8988T (cell line): Measurements from ENCODE around the gene SPDYE8.
"Not testable (repeated sequence)": the region's sequence is repeated elsewhere in the genome, so short reads cannot be mapped to it uniquely, and the experiment has no call there.

Source experiments
- DNase-seq: peaks from one replicate; pipeline ENCODE4 v3.0.0; 2011

SPDYE8 gene, protein sequence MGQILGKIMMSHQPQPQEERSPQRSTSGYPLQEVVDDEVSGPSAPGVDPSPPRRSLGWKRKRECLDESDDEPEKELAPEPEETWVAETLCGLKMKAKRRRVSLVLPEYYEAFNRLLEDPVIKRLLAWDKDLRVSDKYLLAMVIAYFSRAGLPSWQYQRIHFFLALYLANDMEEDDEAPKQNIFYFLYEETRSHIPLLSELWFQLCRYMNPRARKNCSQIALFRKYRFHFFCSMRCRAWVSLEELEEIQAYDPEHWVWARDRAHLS

DNA sequence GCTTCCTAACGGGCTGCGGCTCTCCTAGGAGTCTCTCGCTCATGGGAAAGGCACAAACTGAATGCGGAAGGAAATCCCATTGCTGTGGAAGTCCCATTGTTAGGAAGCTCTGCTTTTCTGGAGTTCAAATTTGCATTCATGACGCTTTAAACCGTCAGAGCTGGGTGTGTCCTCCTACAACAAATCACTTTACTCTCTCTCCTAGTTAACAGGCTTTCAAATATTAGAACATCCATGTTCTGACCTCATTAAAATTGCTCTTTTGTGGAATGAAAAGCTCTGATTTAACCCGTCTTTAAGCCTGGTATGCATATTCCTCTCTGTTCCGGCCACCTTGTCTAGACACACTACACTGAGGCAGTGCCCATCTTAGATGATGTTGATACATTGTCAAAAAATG, at the start of gene SPDYE8:
Gene SPDYE8, minus strand, starts transcription at position 101 of the 400 bp plus-strand sequence. CDS start 1,800 bp downstream, outside the sequence.
- not testable (repeated sequence) for DNase-seq

DNA sequence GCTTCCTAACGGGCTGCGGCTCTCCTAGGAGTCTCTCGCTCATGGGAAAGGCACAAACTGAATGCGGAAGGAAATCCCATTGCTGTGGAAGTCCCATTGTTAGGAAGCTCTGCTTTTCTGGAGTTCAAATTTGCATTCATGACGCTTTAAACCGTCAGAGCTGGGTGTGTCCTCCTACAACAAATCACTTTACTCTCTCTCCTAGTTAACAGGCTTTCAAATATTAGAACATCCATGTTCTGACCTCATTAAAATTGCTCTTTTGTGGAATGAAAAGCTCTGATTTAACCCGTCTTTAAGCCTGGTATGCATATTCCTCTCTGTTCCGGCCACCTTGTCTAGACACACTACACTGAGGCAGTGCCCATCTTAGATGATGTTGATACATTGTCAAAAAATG, 28.2 kb upstream of the SPDYE8 start, which contains the start of gene SPDYE11:
Gene SPDYE11, minus strand, starts transcription at position 101 of the 400 bp plus-strand sequence. CDS start 1,800 bp downstream, outside the sequence.
- not testable (repeated sequence) for DNase-seq

DNA sequence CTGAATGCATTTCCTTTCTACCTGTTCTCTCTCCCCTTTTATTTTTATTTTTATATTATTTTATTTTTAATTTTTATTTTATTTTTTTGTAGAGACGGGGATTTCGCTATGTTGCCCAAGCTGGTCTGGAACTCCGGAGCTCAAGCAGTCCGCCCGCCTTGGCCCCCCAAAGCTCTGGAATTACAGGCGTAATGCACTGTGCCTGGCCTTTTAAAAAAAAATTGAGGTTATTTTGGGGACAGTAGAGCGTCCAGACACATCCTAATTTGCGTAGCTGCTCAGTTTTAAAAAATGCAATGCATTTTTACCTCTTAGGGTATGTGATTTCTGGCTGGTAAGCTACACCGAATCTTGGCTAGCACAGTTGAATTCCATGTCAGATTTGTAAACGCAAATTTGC, 23.1 kb downstream of the SPDYE8 start:
- DNase-seq: not testable (repeated sequence)

DNA sequence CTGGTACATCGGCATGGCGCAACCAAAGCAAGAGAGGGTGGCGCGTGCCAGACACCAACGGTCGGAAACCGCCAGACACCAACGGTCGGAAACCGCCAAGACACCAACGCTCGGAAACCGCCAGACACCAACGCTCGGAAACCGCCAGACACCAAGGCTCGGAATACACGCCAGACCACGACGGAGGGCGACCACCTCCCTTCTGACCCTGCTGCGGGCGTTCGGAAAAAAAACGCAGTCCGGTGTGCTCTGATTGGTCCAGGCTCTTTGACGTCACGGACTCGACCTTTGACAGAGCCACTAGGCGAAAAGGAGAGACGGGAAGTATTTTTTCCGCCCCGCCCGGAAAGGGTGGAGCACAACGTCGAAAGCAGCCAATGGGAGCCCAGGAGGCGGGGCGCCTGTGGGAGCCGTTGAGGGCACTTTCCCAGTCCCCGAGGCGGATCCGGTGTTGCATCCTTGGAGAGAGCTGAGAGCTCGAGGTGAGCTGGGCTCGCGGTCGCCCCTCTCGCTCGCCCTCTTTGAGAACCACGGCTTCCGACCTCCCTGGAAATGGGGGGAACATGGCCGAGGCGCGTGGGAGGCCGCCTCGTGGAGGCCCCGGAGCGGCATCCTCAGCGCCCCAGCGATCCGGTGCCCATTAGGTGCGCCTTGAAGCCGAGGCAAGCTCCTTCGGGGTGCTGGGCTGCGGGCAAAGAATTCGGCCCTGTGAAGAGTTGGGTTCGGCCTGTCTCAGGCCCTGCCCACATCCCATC, 23.7 kb downstream of the SPDYE8 start:
- not testable (repeated sequence) for DNase-seq

DNA sequence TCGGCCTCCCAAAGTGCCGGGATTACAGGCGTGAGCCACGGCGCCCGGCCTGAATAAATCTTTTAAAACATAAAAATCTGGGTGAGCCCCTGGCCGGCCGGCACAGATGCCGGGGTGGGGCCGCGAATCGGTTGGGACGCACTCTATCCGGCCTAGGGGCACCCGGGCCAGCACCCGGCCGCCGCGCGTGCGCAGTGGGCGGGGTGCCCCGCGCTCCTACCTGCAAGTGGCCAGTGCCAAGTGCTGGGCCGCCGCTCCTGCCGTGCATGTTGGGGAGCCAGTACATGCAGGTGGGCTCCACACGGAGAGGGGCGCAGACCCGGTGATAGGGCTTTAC, 24.2 kb downstream of the SPDYE8 start:
- DNase-seq: not testable (repeated sequence)

DNA sequence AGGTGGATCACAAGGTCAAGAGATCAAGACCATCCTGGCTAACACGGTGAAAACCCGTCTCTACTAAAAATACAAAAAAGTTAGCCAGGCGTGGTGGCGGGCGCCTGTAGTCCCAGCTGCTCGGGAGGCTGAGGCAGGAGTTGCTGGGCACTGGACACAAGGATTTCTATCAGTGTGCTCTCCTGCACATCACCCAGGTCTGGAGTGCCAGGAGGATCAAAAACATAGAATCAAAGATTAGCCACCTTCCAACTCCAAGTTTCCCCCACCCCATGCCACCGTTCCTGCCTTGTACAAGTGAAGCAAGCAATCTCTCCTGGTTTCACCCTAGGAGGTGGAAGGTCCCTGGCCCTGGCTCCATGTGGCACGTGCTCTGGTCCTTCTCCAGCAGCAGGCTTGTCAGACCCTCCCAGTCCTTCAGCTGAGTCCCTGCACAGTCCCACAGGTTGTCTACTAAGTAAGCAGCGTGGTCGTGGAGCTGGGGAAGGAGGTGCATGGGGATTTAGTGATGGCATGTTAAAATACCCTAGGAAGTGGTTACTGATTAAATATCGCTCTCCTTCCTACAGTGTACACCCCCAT, 31.6 kb downstream of the SPDYE8 start:
- DNase-seq: not testable (repeated sequence)

DNA sequence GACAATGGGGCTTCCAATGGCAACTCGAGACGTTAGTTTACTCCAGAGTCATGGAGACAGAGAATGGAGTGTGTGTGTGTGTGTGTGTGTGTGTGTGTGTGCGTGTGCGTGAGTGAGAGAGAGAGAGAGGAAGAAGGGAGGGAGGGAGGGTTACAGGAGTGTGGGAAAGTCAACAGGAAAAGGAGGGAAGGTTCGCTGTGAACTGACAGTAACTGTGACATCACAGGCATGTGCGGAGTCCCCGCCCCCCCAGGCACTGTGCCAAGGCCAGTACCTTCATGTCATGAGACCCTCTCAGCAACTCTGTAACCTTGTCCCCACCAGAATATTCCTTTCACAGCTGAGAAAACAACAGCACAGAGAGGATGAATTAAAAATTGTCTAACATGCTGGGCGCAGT, 32.1 kb downstream of the SPDYE8 start:
- DNase-seq: not testable (repeated sequence)

DNA sequence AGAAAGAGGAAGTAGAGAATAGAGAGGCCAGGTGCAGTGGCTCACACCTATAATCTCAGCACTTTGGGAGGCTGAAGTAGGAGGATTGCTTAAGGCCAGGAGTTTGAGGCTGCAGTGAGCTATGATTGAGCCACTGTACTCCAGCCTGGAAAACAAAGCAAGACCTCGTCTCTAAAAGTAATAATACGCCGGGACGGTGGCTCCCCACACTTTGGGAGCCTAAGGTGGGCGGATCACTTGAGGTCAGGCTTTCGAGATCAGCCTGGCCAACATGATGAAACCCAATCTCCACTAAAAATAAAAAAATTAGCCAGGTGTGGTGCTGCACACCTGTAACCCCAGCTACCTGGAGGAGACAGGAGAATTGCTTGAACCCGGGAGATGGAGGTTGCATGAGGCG, 34.1 kb downstream of the SPDYE8 start:
- DNase-seq: not testable (repeated sequence)

DNA sequence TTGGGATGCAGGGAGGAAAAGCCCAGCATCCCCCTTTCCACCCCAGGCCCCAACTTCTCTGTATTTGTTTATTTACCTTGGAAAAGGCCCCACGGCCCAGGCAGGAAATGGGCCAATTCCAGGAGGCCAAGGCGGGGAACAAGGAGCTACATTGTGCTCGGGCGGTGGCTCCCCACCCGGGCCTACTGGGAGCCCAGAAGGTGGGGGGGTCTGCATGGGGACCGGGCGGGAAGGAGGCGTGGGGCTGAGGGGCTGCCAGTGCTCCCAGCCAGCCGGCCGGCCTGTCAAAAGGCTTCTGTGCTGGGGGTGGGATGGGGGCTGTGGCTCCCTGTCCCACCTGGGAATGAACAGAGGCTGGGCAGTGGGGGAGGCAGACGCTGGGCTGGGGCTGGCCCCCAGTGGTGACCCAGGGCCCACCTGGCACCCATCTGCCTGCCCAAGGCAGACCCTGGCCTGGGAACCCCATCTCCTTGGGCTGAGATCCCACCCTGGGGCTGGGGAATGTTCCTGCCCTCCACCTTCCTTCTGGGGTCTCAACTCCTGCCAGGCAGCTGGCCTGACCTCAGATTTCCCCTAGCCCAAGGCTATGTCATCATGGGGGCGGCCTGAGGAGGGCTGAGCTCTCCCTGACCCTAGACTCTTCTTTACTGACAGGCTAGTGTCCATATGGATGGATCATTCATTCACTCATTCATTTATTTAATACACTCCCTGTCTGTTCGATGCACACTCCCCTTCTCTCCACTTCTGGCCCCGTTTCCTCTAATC, 39.2 kb downstream of the SPDYE8 start:
- not testable (repeated sequence) for DNase-seq

DNA sequence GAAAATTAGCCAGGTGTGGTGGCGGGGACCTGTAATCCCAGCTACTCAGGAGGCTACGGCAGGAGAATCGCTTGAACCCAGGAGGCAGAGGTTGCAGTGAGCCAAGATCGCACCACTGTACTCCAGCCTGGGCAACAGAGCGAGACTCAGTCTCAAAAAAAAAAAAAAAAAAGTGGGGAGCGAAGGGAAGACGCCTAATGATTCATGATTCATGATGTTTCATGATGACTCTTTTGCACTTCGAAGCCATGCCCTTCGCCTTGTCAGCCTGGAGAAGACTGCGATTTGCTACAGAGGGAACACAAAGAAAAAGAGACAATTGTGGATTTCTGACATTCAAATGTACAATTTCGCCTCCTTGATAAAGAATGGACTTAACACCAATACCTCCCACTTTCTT, 47.5 kb downstream of the SPDYE8 start:
- DNase-seq: not testable (repeated sequence)

DNA sequence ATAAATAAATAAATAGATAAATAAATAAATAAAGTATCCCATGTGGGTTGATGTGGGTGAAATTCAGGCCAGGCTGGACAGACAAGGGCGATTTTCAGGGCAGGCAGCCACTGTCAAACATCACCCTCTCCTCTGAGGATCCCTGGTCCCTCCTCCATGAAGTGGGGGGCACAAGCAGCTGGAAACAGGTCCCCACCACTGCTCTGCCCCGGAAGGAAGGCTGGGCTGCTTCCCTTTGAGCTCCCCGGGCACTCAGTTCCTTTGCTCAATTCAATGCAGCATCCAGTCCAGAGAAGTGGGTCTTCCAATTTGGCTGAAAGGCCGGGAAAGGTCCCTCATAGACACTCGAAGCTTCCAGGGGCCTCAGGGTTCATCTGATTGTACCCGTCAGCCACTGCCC, 49.2 kb downstream of the SPDYE8 start:
- not testable (repeated sequence) for DNase-seq

DNA sequence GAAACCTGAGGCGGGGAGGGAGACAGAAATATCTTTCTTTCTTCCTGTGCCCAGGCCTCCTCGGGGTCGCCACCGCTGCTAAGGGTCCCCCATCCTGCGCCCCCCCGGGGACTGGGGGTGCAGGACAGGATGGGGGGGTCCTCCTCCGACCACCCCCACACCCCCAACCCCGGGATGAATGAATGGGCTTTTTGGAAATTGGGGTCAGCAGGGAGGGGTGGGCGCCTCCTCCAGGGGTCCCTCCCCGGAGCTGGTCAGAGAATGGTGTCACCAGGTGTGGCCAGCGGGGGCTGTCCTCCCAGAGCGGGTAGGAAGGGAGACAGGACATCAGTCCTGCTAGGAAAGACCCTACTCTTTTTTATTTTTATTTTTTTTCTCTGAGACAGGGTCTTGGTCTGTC, 53.1 kb downstream of the SPDYE8 start:
- DNase-seq: not testable (repeated sequence)

DNA sequence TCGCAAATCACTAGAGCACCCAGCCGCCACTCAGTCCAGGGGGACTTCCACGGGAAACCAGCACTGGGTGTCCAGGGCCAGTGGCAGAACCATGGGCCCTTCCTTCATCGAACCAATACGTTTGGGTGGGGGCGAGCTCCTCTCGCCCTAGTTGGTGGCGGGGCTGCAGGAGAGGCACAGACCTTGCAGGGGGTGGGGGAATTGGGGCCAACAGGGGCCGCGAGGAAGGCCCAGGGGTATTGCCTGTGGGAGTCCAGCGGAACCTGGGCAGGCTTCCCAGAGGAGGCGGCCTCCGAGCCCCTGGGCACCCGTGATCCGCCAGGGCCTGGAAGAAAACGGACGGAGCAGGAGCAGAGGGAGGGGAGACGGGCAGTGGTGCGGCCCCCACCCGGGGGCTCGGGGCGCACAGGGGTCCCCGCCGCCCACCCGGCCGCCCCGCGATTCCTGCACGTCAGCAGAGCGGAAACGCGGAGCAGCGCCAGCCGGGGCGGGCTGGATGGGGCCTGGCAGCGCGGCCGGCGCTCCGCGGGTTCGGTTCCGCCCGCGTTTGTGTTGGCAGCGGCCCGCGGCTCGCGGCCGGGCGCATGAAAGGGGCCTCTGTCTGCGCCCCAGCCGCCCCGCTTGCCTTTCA, 53.8 kb downstream of the SPDYE8 start:
- not testable (repeated sequence) for DNase-seq

DNA sequence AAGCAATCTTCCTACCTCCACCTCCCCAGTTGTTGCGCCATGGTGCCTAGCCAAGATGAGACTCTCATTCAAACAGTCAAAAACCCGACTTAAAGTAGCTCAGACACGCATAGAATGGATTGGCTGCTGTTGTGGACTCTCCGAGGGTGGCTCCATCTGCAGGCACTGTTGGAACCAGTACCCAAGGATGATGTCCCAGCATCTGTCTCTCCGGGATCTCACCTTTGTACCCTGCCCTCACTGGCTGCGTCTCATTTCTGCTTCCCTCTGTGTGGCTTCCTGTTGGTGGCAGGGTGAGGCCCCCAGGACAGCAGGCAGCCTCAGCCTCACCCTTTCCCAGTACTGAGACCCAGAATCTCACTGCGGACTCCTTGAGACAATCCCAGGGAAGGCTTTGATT, 54.8 kb downstream of the SPDYE8 start:
- not testable (repeated sequence) for DNase-seq

DNA sequence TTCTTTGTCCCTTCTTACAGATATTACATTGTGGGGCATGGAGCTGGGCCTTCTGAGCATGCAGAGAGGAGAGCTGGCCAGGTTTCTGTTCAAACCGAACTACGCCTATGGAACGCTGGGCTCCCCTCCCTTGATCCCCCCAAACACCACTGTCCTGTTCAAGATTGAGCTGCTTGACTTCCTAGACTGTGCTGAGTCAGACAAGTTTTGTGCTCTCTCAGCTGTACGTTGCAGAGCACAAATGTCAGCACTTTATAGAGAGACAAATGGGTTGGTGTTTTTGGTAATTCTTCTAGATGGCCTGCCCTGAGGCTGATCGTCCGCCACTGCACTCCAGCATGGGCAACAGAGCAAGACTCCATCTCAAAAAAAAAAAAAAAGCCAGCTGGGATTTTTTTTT, 58.1 kb downstream of the SPDYE8 start:
- DNase-seq: not testable (repeated sequence)
